Kidney (tissue), 14 donors: ENCODE data around the gene FLT4. TPM values are rescaled to one million over a fixed set of nuclear protein-coding genes. Genes with fewer than 3 reads are reported as not detected.

Experiments used
- DNase-seq, 5 donors: peaks; one replicate each; pipeline ENCODE4 v3.0.0-alpha.2; 2013 to 2020
- FAIRE-seq: peaks from 2 replicates; lab custom pipeline; 2012; peaks lifted over from hg19 to GRCh38; lab: Jason Lieb, UNC
- H3K27ac ChIP-seq, 2 donors: one replicate each; pipeline ENCODE4 v1.7.0; 2013; ENCODE audit warnings: low read depth in 2 of 2, low read length in 2 of 2, inconsistent platforms in 1 of 2
- H3K27me3 ChIP-seq: one replicate; pipeline ENCODE4 v1.7.1; 2013; ENCODE audit warnings: low read length, inconsistent platforms; ENCODE audit not compliant: control insufficient read depth, insufficient read depth
- H3K36me3 ChIP-seq, 3 donors: one replicate each; pipeline versions ENCODE4 v1.7.0 to v1.7.1; 2013; ENCODE audit warnings: low read length in 3 of 3, control low read depth in 1 of 3, inconsistent platforms in 1 of 3; ENCODE audit not compliant: insufficient read depth in 3 of 3, control insufficient read depth in 2 of 3
- H3K4me1 ChIP-seq, 3 donors: one replicate each; pipeline versions ENCODE4 v1.7.0 to v1.7.1; 2013; ENCODE audit warnings: low read length in 3 of 3, inconsistent platforms in 1 of 3, low read depth in 1 of 3; ENCODE audit not compliant: control insufficient read depth in 2 of 3, insufficient read depth in 2 of 3
- H3K4me3 ChIP-seq, 3 donors: one replicate each; pipeline versions ENCODE4 v1.7.0 to v1.8.1; 2013; ENCODE audit warnings: low read length in 3 of 3, control low read depth in 1 of 3, inconsistent platforms in 1 of 3
- H3K9ac ChIP-seq, 3 donors: one replicate each; pipeline versions ENCODE4 v1.7.0 to v1.7.1; 2013; ENCODE audit warnings: low read length in 3 of 3, control low read depth in 1 of 3, inconsistent platforms in 1 of 3
- H3K9me3 ChIP-seq, 3 donors: one replicate each; pipeline versions ENCODE4 v1.7.0 to v1.7.1; 2013; ENCODE audit warnings: low read length in 3 of 3, control low read depth in 1 of 3, inconsistent platforms in 1 of 3; ENCODE audit not compliant: control insufficient read depth in 2 of 3, insufficient read depth in 1 of 3
- intact Hi-C: fragments of 100-400 bp; cut with DNase I; formaldehyde crosslinking; loops from one replicate; pipeline ENCODE4 v1.11.1; 2022
- polyA plus RNA-seq: library from polyadenylated mRNA; stranded (reverse); fragments of 350-450 nt; fragmentation: Illumina TruSeq; extraction: RNeasy Lipid Tissue Mini Kit (QIAGEN cat#74804); gene quantifications from one replicate; pipeline ENCODE4 v1.2.3, GENCODE V29; 2014; ENCODE audit warnings: low read depth, low replicate concordance; ENCODE audit not compliant: insufficient read depth
- total RNA-seq: library from RNA; stranded (reverse); fragmentation: NEBNext Ultra II Directional; extraction: Animal tissue kit (Norgen Biotek cat#: 25700); gene quantifications from one replicate; pipeline ENCODE4 v1.2.1, GENCODE V29; 2021
- TF ChIP-seq, protein P1 (sequence below): IDR thresholded peaks from 3 replicates; pipeline ENCODE4 v1.5.1; 2012; ENCODE audit warnings: mild to moderate bottlenecking, moderate library complexity, borderline replicate concordance; ENCODE audit not compliant: insufficient read depth; ENCODE audit errors: extremely low read depth
- donor health status: control.
- donor health status: control.
- donor health status: control.
- donor health status: control.
- donor health status: control.
- donor health status: DM: yes; HTN: yes; CAD: no.
- donor health status: Normal renal cell carcinoma (clear cell type).

The FLT4 gene
- total and polyA plus RNA-seq, 2 donors from 2014 or later, result 6.9 to 29.4 TPM

- H3K27me3 ChIP-seq, result no peaks in the 10 kb centered on the region
- no peak overlapping the region for H3K9ac ChIP-seq
- no peaks in the 10 kb centered on the region for H3K4me1 ChIP-seq
- intact Hi-C loops, result no loop called here
- TF ChIP-seq, protein P1, sequence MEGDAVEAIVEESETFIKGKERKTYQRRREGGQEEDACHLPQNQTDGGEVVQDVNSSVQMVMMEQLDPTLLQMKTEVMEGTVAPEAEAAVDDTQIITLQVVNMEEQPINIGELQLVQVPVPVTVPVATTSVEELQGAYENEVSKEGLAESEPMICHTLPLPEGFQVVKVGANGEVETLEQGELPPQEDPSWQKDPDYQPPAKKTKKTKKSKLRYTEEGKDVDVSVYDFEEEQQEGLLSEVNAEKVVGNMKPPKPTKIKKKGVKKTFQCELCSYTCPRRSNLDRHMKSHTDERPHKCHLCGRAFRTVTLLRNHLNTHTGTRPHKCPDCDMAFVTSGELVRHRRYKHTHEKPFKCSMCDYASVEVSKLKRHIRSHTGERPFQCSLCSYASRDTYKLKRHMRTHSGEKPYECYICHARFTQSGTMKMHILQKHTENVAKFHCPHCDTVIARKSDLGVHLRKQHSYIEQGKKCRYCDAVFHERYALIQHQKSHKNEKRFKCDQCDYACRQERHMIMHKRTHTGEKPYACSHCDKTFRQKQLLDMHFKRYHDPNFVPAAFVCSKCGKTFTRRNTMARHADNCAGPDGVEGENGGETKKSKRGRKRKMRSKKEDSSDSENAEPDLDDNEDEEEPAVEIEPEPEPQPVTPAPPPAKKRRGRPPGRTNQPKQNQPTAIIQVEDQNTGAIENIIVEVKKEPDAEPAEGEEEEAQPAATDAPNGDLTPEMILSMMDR, result no peak
- no peaks in the 10 kb centered on the region for H3K9me3 ChIP-seq
- H3K36me3 ChIP-seq, result no peaks in the 10 kb centered on the region
- no peak overlapping the region for H3K4me3 ChIP-seq
- FAIRE-seq, result no peak
- no peak overlapping the region for H3K27ac ChIP-seq
- peak in 4 of 5 donors; percentile 25 to 67 (median 45) for DNase-seq
These were observed 41.4 kb downstream of the FLT4 start for GRCh38 chr5:180607861-180608571.

- Histone ChIP-seq H3K27ac (no peak overlapping the region), H3K9me3 (no peaks in the 10 kb centered on the region), H3K9ac (no peak overlapping the region), H3K4me3 (no peak overlapping the region), H3K36me3 (no peaks in the 10 kb centered on the region), H3K4me1 (no peaks in the 10 kb centered on the region), H3K27me3 (no peaks in the 10 kb centered on the region)
- no peak for FAIRE-seq
- DNase-seq, result peak in 2 of 5 donors; percentile 23 to 60
- intact Hi-C loops, result no loop called here
- TF ChIP-seq, protein P1, result no peak
These were observed 43.1 kb downstream of the FLT4 start for GRCh38 chr5:180606215-180606785.

DNA sequence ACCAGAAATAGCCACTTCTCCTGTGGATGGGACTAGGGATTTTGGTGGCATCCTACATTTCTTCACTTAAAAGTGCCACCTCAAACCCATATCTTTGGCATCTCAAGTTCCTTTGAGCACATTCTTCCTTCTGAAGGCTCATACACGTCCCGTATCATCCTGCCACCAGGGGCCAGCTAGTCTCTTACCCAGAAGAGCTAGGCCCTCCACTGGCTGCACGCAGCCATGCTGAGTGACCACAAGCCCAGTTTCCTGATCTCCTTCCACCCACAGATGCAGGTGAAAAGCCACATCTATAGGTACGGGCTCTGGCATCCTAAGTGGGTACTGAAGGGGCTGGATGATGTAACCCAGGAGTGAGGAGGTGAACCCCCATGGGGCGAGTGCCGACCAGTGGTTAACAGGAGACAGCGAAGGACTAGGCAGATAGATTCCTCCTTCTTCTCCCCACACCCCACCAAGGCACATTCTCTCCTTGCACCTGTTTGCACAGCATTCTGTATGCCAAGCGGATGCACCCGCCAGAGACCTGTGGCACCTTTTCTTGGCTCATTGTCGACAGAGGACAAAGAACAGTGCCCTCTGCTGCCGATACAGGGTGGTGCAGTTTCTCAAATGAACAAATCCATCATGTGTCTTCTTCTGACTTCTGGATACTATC lies 43.7 kb downstream of the FLT4 start:
- H3K36me3 ChIP-seq, result no peaks in the 10 kb centered on the region
- no peak overlapping the region for H3K4me3 ChIP-seq
- H3K9ac ChIP-seq, result no peak overlapping the region
- H3K27me3 ChIP-seq, result no peaks in the 10 kb centered on the region
- intact Hi-C loops, result no loop called here
- no peak for FAIRE-seq
- no peaks in the 10 kb centered on the region for H3K9me3 ChIP-seq
- no peaks in the 10 kb centered on the region for H3K4me1 ChIP-seq
- H3K27ac ChIP-seq, result no peak overlapping the region
- peak; percentile 45 to 70 (median 63) for DNase-seq
- TF ChIP-seq, protein P1, result peak; percentile 55
